SH-SY5Y (cell line): ENCODE data around the gene ADARB2.

ENCODE experiments used
- GATA2 ChIP-seq: IDR thresholded peaks from 2 replicates; pipeline ENCODE4 v1.6.1; 2011; ENCODE audit warnings: mild to moderate bottlenecking, low read depth, low read length
- GATA3 ChIP-seq: IDR thresholded peaks from 2 replicates; pipeline ENCODE4 v1.6.1; 2011; ENCODE audit warnings: low read depth, mild to moderate bottlenecking, low read length, moderate library complexity

DNA sequence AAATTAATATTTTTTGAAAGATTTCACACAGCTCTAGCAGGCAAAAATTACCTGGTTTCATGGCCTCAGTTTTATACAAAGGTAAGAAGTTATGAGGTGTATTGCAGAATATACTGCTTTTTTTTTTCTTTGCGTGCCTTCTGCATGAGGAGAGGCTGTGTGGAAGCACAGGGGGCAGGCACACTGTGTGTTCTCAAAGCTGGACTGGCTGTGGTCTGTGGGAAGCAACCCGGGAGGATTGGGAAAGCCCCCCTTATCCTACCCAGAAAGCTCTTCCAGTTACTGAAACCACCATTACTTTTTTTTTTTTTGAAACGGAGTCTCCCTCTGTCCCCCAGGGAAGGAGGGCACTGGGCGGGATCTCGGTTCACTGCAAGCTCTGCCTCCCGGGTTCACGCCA, 25.0 kb downstream of the ADARB2 start:
- TF ChIP-seq GATA3 (no peak), GATA2 (no peak)
